Adipocyte (in vitro differentiated cells): Measurements from ENCODE around the gene DRGX.

Experiments
- DNase-seq: peaks from one replicate; pipeline ENCODE4 v3.0.0-alpha.2; 2015; ENCODE audit warnings: low read depth
- H3K27me3 ChIP-seq: replicated peaks from 2 replicates; pipeline ENCODE4 v1.7.0; 2013; ENCODE audit warnings: mild to moderate bottlenecking, low read length, moderate library complexity; ENCODE audit not compliant: control insufficient read depth, insufficient read depth
- H3K36me3 ChIP-seq: 2 replicates; pipeline ENCODE4 v1.7.0; 2013; ENCODE audit warnings: low read length, mild to moderate bottlenecking, moderate library complexity; ENCODE audit not compliant: control insufficient read depth, insufficient read depth, severe bottlenecking
- H3K4me1 ChIP-seq: 2 replicates; pipeline ENCODE4 v1.7.0; 2013; ENCODE audit warnings: mild to moderate bottlenecking, low read length, moderate library complexity; ENCODE audit not compliant: control insufficient read depth, insufficient read depth
- H3K4me3 ChIP-seq: 2 replicates; pipeline ENCODE4 v1.7.0; 2013; ENCODE audit warnings: mild to moderate bottlenecking, low read length, moderate library complexity
- H3K9ac ChIP-seq: 2 replicates; pipeline ENCODE4 v1.7.0; 2013; ENCODE audit warnings: mild to moderate bottlenecking, low read length, moderate library complexity
- H3K9me3 ChIP-seq: 2 replicates; pipeline ENCODE4 v1.7.0; 2013; ENCODE audit warnings: mild to moderate bottlenecking, low read length, moderate library complexity; ENCODE audit not compliant: control insufficient read depth

The DRGX gene

GRCh38 chr10:49379596-49380410 lies 16.1 kb downstream of the DRGX start:
- Histone ChIP-seq H3K27me3 (peaks cover 43% of the 10 kb centered on the region), H3K4me3 (no peak overlapping the region), H3K36me3 (no peaks in the 10 kb centered on the region), H3K9me3 (no peaks in the 10 kb centered on the region), H3K9ac (no peak overlapping the region), H3K4me1 (no peaks in the 10 kb centered on the region)
- DNase-seq: no peak

DNA sequence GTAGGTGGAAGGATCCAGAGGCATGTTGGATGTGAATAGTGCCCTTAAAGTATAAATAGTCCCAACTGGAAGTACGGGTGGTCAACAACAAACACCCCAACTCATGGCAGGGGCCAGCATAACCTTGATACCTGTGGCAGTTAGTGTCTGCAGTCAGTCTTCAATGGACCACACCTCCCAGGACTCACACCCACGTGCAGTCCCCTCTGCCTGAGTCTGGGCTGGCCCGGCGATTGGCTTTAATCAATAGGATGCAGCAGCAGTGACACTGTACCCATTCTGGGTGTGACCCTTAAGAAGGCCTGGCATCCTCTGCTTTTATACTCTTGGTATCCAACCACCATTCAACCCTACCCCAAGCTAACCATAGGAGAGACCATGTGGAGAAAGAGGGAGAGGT lies 18.6 kb downstream of the DRGX start:
- DNase-seq: no peak
- H3K36me3 ChIP-seq: no peaks in the 10 kb centered on the region
- H3K9ac ChIP-seq: no peak overlapping the region
- H3K4me3 ChIP-seq: no peak overlapping the region
- peaks cover 38% of the 10 kb centered on the region for H3K27me3 ChIP-seq
- no peaks in the 10 kb centered on the region for H3K4me1 ChIP-seq
- H3K9me3 ChIP-seq: no peaks in the 10 kb centered on the region

- Histone ChIP-seq H3K27me3 (peaks cover 37% of the 10 kb centered on the region), H3K4me3 (no peak overlapping the region), H3K4me1 (no peaks in the 10 kb centered on the region), H3K36me3 (no peaks in the 10 kb centered on the region), H3K9ac (no peak overlapping the region), H3K9me3 (no peaks in the 10 kb centered on the region)
- DNase-seq: no peak
These were observed 20.3 kb downstream of the DRGX start for GRCh38 chr10:49375611-49376010.

- no peak overlapping the region for H3K4me3 ChIP-seq
- no peaks in the 10 kb centered on the region for H3K4me1 ChIP-seq
- H3K27me3 ChIP-seq: peaks cover 36% of the 10 kb centered on the region
- no peaks in the 10 kb centered on the region for H3K9me3 ChIP-seq
- no peak overlapping the region for H3K9ac ChIP-seq
- no peak for DNase-seq
- no peaks in the 10 kb centered on the region for H3K36me3 ChIP-seq
These were observed 21.1 kb downstream of the DRGX start for GRCh38 chr10:49374740-49375139.

DNA sequence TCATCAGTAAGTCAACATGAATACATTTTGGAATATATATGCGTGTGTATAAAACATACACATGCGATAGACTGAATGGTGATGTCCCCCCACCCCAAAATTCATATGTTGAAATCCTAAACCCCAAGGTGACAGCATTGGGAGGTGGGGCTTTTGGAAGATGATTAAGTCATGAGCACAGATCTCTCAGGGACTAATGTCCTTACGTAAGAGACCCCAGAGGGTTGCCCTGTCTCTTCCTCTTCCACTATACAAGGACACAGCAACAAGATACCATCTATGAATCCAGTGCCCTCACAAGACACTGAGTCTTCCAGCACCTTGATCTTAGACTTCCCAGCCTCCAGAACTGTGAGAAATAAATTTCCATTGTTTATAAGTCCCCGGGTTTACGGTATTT lies 22.5 kb downstream of the DRGX start:
- Histone ChIP-seq H3K9me3 (no peaks in the 10 kb centered on the region), H3K27me3 (peaks cover 43% of the 10 kb centered on the region), H3K36me3 (no peaks in the 10 kb centered on the region), H3K4me1 (no peaks in the 10 kb centered on the region), H3K4me3 (no peak overlapping the region), H3K9ac (no peak overlapping the region)
- no peak for DNase-seq

DNA sequence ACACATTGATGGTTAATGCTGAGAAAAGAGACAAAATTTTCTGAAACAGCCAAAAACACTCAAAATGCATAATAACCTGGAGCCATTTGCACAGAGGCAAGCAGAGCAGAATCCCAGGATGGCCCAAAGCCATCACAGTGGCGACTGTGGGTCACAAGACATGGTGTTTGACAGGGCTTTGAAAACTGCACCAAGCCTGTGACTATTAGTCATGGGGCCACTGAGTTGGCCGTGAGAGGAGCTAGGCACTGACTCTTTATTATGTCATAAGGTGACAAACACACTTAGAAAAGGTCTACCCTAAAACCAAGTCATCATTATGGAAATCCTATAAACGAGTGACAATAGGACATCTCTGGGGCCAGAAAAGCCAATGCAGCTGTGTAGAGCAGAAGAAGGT lies 23.9 kb downstream of the DRGX start:
- H3K9ac ChIP-seq: no peak overlapping the region
- peaks cover 44% of the 10 kb centered on the region for H3K27me3 ChIP-seq
- H3K4me3 ChIP-seq: no peak overlapping the region
- no peaks in the 10 kb centered on the region for H3K4me1 ChIP-seq
- no peaks in the 10 kb centered on the region for H3K9me3 ChIP-seq
- no peak for DNase-seq
- H3K36me3 ChIP-seq: no peaks in the 10 kb centered on the region

DNA sequence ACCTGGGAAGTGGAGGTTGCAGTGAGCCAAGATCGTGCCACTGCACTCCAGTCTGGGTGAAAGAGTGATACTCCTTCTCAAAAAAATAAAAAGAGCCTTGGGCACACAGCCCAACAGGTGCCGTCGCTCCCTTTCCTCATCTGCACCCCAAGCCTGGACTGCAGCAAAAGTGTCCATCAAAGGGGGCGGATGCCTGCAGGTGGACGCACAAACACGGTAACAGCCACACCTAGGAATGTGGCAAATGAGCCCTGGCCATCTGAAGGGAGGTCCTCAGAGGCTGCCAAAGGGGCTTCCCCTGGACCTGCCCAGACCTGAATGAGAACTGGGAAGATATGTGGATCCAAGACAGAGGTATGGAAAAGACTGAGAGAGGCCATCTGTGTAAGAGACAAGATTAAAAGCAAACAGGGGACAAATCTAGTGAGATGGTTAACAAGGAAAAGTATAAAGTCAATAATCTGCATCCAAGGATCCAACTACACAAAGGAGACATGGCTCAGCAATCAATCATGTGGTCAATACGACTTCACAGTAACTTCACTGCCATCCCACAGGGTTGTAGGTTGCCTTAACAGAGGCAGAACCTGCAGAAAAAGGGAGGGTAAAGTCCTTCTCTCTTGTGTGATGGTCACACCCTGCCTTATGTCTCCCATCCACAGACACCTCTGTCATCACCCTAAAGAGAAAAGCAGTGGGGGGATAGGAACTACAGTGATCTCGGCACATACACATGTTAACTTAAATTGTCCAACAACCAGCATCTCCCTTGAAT lies 25.4 kb downstream of the DRGX start:
- H3K36me3 ChIP-seq: no peaks in the 10 kb centered on the region
- H3K9me3 ChIP-seq: no peaks in the 10 kb centered on the region
- no peak overlapping the region for H3K4me3 ChIP-seq
- H3K9ac ChIP-seq: no peak overlapping the region
- no peak for DNase-seq
- no peaks in the 10 kb centered on the region for H3K4me1 ChIP-seq
- peaks cover 35% of the 10 kb centered on the region for H3K27me3 ChIP-seq

DNA sequence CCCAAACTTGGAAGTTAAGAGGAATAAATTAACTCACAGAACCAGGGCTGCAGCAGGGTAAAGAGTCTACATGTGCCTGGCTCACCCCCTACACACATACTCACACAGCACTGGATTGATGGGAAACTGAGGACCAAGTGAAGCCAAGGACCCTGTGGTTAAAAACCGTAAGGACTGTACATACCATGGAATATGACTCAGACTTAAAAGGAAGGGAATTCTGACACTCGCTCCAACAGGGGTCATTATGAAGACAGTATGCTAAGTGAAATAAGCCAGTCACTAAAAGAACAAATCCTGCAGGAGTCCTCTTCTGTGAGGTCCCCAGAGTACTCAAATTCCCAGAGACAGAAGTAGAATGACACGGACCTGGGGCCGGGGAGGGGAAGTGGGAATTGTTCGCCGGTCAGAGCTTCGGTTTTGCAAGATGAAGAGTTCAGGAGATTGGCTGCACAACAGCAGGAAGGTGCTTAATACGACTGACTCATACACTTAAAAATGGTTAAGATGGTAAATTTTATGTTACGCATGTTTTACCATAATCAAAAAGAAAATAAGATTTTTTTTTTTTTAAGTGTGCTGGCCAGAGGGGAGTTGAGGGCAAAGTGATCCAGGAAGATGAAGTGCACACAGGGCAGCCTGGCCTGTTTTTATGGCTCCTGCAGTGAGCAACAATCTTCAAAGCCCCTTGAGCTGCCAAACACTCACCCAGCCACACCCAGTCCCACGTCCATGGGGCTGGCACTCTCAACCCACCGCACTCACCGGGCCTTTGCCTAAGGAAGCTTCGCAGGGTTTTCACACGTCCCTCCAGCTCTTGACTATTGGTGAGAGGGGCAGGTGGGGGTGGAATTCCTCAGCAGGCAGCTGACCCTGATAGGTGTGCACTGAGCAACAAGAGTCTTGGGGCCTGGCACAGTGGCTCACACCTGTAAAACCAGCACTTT lies 26.4 kb downstream of the DRGX start:
- Histone ChIP-seq H3K4me1 (no peaks in the 10 kb centered on the region), H3K27me3 (peaks cover 32% of the 10 kb centered on the region), H3K9ac (no peak overlapping the region), H3K9me3 (no peaks in the 10 kb centered on the region), H3K36me3 (no peaks in the 10 kb centered on the region), H3K4me3 (no peak overlapping the region)
- no peak for DNase-seq

DNA sequence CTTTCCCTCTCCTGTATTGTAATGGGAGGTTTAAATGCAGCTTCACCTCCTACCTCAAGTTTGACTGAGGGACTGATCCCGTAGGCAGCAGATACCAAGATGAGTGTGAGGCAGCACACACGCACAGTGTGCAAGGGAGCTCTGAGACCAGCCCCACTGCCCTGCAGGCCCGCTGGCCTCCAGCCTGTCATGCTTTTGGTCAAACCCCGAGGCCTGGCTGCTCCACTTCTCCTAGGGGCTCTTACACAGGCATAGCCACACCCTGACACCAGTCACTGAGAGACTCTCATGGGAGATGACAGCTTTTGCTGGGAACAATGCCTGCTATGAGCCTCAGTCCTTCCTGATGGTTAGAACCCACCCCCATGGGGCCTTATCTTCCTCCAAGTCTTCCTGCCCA lies 27.6 kb downstream of the DRGX start:
- H3K4me1 ChIP-seq: no peaks in the 10 kb centered on the region
- no peak overlapping the region for H3K9ac ChIP-seq
- no peaks in the 10 kb centered on the region for H3K9me3 ChIP-seq
- H3K4me3 ChIP-seq: no peak overlapping the region
- peaks cover 29% of the 10 kb centered on the region for H3K27me3 ChIP-seq
- no peak for DNase-seq
- H3K36me3 ChIP-seq: no peaks in the 10 kb centered on the region

DNA sequence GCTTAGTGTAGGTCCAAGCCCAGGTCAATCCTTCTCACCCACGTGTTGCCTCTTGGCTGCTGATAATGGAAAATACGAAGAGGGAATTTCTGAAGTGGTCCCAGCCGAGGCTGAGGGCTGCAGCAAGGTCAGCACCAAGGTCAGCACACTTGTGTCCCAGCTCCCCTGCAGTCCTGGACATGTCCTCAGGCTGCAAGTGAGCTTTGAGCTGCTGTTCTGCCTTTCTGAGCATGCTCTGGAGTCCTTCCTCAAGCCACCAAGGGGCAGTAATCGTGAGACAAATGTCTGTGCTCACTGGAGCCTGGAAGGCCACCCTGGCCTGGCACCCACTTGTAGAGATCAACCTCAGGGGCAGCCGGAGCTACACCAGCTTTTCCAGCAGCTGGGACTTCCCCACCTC lies 28.3 kb downstream of the DRGX start:
- H3K36me3 ChIP-seq: no peaks in the 10 kb centered on the region
- no peak overlapping the region for H3K4me3 ChIP-seq
- no peak overlapping the region for H3K9ac ChIP-seq
- no peak for DNase-seq
- peaks cover 29% of the 10 kb centered on the region for H3K27me3 ChIP-seq
- no peaks in the 10 kb centered on the region for H3K9me3 ChIP-seq
- H3K4me1 ChIP-seq: no peaks in the 10 kb centered on the region

DNA sequence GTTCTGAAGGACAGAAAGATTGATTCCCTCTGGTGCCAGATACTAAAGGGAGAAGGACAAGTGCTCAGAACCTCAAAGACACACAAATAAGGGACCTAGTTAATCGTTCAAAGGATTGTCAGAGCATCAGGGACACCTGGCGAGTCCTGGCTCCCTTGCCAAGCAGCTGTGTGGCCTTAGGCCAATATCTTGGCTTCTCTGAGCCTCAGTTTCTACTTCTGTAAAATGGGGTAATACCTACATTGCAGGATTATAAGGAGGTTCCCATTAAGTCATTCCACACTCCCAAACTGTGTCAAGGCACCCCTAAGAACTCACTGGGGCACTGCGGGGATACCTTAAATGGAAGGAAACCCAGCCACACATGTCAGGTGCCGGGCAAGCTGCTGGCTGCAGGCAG lies 29.4 kb downstream of the DRGX start:
- no peak for DNase-seq
- no peak overlapping the region for H3K9ac ChIP-seq
- H3K4me3 ChIP-seq: no peak overlapping the region
- no peaks in the 10 kb centered on the region for H3K36me3 ChIP-seq
- H3K4me1 ChIP-seq: no peaks in the 10 kb centered on the region
- H3K27me3 ChIP-seq: peaks cover 29% of the 10 kb centered on the region
- H3K9me3 ChIP-seq: no peaks in the 10 kb centered on the region
